NCI-H226 (cell line): ENCODE data around the gene PRKCB.

Experiments used
- DNase-seq: peaks from one replicate; pipeline ENCODE4 v3.0.0-alpha.2; 2015

PRKCB gene

GRCh38 chr16:23867566-23867965, 31.8 kb downstream of the PRKCB start:
- DNase-seq, result no peak

DNA sequence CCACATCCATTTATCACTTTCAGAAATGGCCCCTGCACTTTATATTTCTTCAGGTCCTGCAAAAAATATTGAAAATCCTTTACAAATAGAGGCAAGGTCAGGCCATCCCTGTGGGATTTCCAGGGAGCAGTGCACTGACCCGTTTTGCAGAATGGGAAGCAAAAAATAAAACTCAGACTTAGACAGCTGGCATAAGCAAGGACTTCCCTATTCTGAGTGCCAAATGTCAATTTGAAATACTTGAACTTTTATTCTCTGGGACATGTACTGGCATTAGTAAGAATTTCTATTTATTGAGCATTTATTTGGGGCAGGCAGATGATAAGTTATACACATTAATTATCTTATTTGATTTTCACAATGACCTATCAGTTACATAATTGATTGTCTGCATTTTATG, 32.4 kb downstream of the PRKCB start:
- DNase-seq, result no peak

- no peak for DNase-seq
Observed at GRCh38 chr16:23869052-23869451, 33.3 kb downstream of the PRKCB start.

DNA sequence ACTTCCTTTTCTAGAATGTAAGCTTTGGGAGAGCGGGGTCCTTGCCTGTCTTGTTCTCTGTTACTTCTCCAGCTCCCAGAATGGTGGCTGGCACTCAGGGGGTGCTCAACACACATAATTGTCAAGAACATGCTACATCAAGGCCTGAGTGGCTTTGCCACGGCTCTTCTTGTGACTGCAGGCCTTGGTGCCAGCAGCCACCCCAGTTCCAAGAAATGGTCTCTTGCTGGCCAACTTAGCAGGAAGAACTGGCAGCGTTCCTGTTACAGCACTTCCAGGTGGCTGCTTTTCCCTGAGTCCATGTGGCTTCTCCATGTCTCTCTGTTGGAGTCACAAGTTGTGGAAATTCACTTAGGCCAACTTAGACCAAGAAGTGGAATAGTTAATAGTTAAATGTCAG, 36.1 kb downstream of the PRKCB start:
- no peak for DNase-seq

- no peak for DNase-seq
Observed at GRCh38 chr16:23874613-23875294, 39.0 kb downstream of the PRKCB start.

DNA sequence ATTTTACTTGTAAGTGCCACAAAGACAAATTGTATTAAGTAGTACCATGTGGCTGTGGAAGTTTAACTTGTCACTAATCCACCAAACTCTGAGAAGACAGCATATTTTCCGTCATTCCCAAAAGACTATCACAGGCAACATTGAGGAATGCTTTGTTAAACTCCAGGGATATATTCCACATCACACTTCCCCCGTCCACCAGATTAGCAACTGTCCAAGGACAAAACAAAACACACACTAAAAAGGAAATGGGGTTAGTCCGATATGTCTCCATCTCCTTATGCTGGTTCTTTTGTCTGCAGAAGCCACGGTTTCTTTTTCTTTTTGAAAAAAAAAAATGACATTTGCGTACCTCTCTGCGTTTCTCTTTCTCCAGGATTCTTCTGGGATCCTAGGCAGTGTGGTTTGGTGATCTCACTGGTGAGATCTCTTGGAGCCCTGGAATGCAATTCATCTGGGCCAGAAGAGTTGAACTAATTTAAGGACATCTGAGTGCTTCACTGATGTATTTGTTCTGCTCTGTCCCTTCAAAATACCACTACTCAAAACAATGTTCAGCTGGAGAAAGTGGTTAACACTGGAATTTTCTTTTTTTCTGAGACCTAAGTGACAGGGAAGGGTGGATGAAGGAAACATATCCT, 40.6 kb downstream of the PRKCB start:
- DNase-seq, result no peak

- DNase-seq, result no peak
Observed at GRCh38 chr16:23877107-23878070, 41.6 kb downstream of the PRKCB start.

- DNase-seq, result no peak
Observed at GRCh38 chr16:23879735-23880373, 44.1 kb downstream of the PRKCB start.

- DNase-seq, result no peak
Observed at GRCh38 chr16:23889189-23889588, 53.4 kb downstream of the PRKCB start.

- DNase-seq, result no peak
Observed at GRCh38 chr16:23893986-23894385, 58.2 kb downstream of the PRKCB start.

GRCh38 chr16:23895052-23895451, 59.3 kb downstream of the PRKCB start:
- no peak for DNase-seq

GRCh38 chr16:23896832-23897821, 61.3 kb downstream of the PRKCB start:
- DNase-seq, result no peak

DNA sequence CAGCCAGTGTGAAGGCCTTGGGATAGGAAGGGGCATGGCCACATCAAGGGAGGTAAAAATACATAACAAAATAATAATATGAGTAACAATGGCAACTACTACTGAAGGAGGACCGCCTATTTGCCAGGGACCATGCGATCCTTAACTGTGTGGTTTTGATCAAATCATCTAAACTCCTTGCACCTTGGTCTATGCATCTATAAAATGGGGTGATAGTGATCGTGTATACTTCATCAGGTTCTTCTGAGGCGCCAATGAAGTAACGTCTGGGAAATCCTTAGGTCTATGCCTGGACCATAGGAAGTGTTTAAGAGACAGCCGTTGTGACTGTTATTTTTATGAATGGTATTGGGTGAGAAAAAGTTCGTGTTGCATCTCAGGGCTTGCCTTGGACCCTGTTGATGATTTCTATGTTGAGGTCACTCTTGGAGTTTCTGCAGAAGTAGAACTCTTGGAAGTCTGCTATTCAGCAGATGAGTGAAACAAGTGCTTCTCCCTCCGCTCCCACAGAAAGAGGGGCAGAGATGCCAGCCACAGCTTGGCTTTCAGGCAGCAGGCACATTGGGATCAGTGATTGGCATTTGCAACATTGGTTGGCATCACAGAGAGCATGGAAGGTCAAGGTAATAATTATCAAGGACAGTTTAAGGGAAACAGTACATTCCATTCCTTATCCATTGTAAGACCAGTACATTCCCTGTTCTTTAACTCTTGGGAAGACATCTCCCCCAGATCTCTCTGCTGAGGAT, 63.1 kb downstream of the PRKCB start:
- DNase-seq, result no peak

DNA sequence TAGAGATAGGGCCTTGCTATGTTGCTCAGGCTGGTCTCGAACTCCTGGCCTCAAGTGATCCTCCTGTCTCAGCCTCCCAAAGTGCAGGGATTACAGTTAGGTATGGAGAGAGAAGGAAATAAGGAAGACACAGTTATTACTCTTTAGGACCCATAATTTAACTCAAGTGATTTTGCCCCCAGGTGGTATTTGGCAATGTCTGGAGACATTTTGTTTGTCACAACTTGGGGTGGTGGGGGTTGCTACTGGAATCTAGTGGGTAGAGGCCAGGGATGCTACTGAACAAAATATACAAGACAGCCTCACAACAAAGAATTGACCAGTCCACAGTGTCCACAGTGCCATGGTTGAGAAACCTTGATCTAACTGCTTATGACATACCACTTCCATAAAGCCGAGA, 64.1 kb downstream of the PRKCB start:
- no peak for DNase-seq

DNA sequence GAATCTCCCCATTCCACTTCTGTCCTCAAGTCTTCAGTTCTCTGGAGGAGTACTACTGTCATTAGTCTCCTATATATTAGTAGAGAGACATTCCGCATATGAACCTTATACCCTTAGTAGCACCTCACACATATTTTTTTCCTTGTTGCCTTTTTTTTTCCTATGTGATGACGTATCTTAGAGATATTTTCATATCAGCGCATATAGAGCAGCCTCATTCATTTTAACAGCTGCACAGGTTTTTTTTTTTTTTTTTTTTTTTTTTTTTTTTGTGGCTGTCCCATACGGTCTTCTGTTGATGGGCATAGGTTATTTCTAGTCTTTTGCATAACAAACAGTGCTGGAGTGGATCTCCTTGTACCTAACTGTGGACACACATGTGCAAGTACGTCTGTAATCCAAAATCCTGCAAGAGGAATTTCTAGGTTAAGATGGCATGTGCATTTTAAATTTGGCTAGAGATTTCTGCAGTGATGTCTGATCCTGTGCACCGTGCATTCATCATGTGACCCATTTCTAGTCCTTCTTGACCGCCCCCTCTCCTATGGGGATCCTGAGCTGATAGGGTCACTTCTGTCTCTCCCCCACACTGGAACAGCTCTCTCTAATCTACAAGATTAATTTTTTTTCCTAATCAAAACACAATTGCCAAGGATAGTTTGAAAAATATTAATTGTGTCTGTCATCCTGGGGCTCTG, 64.8 kb downstream of the PRKCB start:
- DNase-seq, result no peak

DNA sequence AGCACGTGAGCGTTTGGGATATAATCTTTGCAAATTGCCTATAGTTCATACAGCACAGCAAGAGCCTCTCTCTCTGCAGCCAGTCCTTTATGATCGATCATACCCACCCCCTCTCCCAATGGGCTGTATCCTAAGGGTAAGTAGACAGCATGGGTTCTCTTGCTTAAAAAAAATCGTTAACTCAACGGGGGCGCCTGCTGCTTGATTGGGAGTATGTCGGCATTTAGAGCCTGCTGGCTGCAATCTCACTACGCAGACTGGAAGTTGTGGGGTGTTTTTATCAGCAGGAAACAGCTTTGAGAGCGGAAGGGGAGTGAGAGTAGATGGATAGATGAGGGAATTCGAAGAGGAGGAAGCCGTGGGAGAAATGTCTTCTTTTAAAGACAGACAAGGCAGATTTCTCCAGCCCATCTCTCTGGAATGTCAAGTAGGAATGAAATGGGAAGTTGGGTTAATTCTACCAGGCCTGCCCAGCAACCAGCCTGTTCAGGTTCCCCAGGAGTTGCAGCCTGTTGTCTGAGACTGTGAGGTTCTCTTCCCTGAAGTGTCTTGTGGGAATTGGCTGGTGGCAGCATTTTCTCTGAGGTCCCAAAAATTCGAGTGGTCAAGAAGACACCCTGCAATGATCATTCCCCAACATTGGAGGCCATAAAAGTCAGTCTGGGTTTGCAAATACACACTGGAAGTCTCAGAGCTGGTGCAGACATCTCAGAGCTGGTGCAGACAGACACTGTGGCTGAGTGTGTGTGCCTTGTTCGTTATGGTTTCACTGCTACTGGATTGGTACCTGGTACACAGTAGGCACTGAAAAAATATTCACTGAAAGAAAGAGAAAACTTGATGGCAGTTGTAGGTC, 65.6 kb downstream of the PRKCB start:
- DNase-seq, result no peak

DNA sequence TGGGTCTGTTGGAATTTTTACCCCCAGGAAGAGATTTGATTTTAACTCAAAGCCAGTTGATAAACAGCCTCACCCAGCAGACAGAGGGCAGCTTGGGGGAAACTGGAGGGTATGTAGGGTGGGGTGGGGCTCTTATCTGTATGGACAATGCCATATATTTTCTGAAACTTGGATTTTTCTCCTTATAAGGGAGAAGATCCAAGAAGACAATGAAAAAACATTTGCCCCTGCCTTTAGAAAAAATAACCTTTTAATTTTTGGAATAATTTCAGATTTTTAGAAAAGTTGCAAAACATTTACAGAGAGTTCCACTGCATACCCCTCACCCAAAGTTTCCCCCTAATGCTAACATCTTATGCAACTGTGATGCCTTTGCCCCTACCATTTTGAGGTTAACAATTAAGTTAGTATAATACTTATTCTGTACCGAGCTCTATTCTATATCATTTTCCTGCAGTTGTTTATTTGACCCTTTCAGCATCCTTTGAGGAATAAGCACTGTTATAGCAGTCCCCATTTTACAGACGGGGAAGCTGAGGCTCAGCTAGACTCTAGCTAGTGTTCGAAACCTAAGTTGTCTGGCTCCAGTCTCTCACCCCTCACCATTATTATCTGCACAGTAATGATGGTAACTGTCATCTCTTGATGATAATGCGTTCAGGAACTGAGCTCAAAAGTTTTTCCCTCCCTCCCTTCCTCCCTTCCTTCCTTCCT, 66.4 kb downstream of the PRKCB start:
- DNase-seq, result no peak

- no peak for DNase-seq
Observed at GRCh38 chr16:23902748-23903414, 67.1 kb downstream of the PRKCB start.
